ENCODE results near the gene SECISBP2L. TPM values are rescaled to one million over a fixed set of nuclear protein-coding genes. Genes with fewer than 3 reads are reported as not detected.

Gene SECISBP2L
- total and polyA plus RNA-seq, 9 of the 15 experiments (the other 6 are each of a cell fraction or from before 2014, with no cell fraction given), result 0.55 to 14.1 (median 10.4) TPM

DNA sequence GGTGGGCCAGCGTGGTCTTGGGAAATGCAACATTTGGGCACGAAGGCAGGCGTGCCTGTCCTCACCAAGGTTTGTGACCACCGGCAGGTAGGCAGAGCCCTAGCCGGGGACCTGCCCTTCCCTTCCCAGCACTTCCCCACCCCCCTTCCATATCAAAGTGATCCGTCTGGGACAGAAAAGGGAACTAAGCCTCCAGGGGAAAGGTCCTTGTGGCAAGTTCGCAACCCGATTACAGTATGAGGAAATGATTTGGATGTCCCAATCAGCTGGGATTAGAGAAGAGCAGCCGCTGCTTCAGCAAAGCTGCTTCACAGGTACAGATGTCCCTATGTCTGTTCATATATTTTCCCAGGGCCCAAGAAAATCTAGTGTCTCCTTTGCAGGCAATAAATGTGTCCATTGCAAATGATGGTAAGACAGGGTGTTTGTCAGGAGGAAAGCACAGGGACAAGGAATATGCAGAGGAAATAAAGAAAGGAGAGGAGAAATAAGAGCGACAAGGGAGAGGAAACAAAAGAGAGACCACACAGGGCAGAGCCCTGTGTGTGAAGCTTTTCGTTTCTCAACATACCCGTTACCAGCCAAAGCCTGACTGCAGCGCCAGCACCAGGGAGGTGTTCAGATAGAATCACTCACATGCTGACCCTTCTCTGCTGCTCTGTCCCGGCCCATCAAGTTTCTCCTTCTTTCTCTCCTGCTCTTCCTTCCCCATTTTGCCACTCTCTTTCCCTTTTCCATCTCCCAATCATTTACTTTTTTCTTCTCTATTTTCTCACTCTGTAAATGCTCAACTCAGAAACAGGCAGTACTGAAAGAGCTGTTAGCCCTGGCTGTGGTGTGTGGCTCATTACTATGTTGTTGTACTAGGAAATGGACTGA lies 17.4 kb upstream of the SECISBP2L start:
- CTCF ChIA-PET (ENCODE audit: low intra/inter-chr PET ratio), result no interaction called here
- in situ Hi-C loops (cut with MboI), result no loop called here
- 0 out of 4 replicates have a peak, but pooled peaks of 1 of the 2 experiments have one; percentile 13 for TF ChIP-seq RCOR1 (IDR thresholded peaks at IDR 0.05; ENCODE audit: borderline replicate concordance in 1 of 2, low read depth in 2 of 2, low read length in 2 of 2)
- TF ChIP-seq CEBPB (tag; IDR thresholded peaks at IDR 0.05), result peak; percentile 79
- TF ChIP-seq, protein P1, sequence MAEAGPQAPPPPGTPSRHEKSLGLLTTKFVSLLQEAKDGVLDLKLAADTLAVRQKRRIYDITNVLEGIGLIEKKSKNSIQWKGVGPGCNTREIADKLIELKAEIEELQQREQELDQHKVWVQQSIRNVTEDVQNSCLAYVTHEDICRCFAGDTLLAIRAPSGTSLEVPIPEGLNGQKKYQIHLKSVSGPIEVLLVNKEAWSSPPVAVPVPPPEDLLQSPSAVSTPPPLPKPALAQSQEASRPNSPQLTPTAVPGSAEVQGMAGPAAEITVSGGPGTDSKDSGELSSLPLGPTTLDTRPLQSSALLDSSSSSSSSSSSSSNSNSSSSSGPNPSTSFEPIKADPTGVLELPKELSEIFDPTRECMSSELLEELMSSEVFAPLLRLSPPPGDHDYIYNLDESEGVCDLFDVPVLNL (CRISPR knock-in tag; IDR thresholded peaks at IDR 0.05; ENCODE audit: low read depth), result no peak
- no peak for TF ChIP-seq GABPB2 (CRISPR knock-in tag; conservative IDR thresholded peaks at IDR 0.05)
- TF ChIP-seq, protein P2, sequence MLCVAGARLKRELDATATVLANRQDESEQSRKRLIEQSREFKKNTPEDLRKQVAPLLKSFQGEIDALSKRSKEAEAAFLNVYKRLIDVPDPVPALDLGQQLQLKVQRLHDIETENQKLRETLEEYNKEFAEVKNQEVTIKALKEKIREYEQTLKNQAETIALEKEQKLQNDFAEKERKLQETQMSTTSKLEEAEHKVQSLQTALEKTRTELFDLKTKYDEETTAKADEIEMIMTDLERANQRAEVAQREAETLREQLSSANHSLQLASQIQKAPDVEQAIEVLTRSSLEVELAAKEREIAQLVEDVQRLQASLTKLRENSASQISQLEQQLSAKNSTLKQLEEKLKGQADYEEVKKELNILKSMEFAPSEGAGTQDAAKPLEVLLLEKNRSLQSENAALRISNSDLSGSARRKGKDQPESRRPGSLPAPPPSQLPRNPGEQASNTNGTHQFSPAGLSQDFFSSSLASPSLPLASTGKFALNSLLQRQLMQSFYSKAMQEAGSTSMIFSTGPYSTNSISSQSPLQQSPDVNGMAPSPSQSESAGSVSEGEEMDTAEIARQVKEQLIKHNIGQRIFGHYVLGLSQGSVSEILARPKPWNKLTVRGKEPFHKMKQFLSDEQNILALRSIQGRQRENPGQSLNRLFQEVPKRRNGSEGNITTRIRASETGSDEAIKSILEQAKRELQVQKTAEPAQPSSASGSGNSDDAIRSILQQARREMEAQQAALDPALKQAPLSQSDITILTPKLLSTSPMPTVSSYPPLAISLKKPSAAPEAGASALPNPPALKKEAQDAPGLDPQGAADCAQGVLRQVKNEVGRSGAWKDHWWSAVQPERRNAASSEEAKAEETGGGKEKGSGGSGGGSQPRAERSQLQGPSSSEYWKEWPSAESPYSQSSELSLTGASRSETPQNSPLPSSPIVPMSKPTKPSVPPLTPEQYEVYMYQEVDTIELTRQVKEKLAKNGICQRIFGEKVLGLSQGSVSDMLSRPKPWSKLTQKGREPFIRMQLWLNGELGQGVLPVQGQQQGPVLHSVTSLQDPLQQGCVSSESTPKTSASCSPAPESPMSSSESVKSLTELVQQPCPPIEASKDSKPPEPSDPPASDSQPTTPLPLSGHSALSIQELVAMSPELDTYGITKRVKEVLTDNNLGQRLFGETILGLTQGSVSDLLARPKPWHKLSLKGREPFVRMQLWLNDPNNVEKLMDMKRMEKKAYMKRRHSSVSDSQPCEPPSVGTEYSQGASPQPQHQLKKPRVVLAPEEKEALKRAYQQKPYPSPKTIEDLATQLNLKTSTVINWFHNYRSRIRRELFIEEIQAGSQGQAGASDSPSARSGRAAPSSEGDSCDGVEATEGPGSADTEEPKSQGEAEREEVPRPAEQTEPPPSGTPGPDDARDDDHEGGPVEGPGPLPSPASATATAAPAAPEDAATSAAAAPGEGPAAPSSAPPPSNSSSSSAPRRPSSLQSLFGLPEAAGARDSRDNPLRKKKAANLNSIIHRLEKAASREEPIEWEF (CRISPR knock-in tag; IDR thresholded peaks at IDR 0.05), result no peak
- TF ChIP-seq ZBTB17 (CRISPR knock-in tag; IDR thresholded peaks at IDR 0.05), result no peak
- TF ChIP-seq HDGF (IDR thresholded peaks at IDR 0.05), result no peak

More for the DNA sequence above, 17.4 kb upstream of the SECISBP2L start:
- ATAC-seq, result peak; percentile 60
- Histone ChIP-seq H4K20me1 (replicated peaks; ENCODE audit: control insufficient read depth, insufficient read depth, low read length) (no peaks in the 10 kb centered on the region), H3K9me1 (ENCODE audit: control insufficient read depth, insufficient read depth, low read length) (no peaks in the 10 kb centered on the region), H3K79me2 (ENCODE audit: control insufficient read depth, insufficient read depth, low read length) (no peaks in the 10 kb centered on the region), H3K9me3 (replicated peaks; ENCODE audit: control insufficient read depth, insufficient read depth, low read depth, low read length) (no peaks in the 10 kb centered on the region), H3K4me2 (ENCODE audit: insufficient read depth, low read length) (no peak overlapping the region), H3K4me1 (replicated peaks in 1 of 2; ENCODE audit: control insufficient read depth in 2 of 2, insufficient read depth in 2 of 2, low read length in 2 of 2) (peaks cover 8 to 9% of the 10 kb centered on the region in 2 experiments; a peak in 4 of 5 replicates), H3K9ac (ENCODE audit: insufficient read depth in 1 of 2, low read depth in 2 of 2, low read length in 2 of 2) (no peak overlapping the region), H3K4me3 (no peak overlapping the region), H2AFZ (ENCODE audit: low read depth, low read length) (peak overlapping the region; percentile 54; the same call in 1 of the 2 replicates), H3K36me3 (ENCODE audit: control insufficient read depth, insufficient read depth, low read length) (no peaks in the 10 kb centered on the region), H3K27ac (ENCODE audit: extremely low read depth, low read depth, low read length) (no peak overlapping the region), H3K27me3 (ENCODE audit: control insufficient read depth in 2 of 2, insufficient read depth in 2 of 2, low read length in 2 of 2) (peaks cover 4 to 11% of the 10 kb centered on the region in 2 experiments; a peak in 4 of 5 replicates)
- BruUV-seq (replicated peaks), result no TSS peak
- DNase-seq (ENCODE audit: extremely low read depth in 1 of 4, low spot score in 3 of 4), result peak in 1 of 4 experiments; percentile 7
- 19% methylated on average over 14 of the region's 14 CpGs for WGBS (ENCODE audit: insufficient coverage, low coverage, missing lambda C conversion rate)
- POLR2A ChIA-PET, result interaction anchor here (0.7 to 1.5 kb wide), 2 partner anchors 13 to 17 kb away, joined by 3 to 4 read pairs; no protein-coding TSS in a partner anchor
- no peak for FAIRE-seq
- intact Hi-C loops (cut with micrococcal nuclease), result no loop called here
